GM23248 (cell line): Measurements from ENCODE around the gene ZNF816. TPM values are rescaled to one million over a fixed set of nuclear protein-coding genes. Genes with fewer than 3 reads are reported as not detected.
"Not testable (repeated sequence)": the region's sequence is repeated elsewhere in the genome, so short reads cannot be mapped to it uniquely, and the experiment has no call there.

Source experiments
- DNase-seq: peaks from one replicate; pipeline ENCODE4 v3.0.0-alpha.2; 2015
- H2AFZ ChIP-seq: fragments of 200-600 bp; sonication (generic); 2 replicates; pipeline ENCODE4 v1.6.1; 2016; ENCODE audit warnings: antibody characterized with exemption
- H3F3A ChIP-seq: fragments of 200-600 bp; sonication (generic); 2 replicates; pipeline ENCODE4 v1.6.1; 2016; ENCODE audit warnings: mild to moderate bottlenecking, antibody characterized with exemption, mixed run types; ENCODE audit not compliant: insufficient read depth
- H3K27ac ChIP-seq: fragments of 200-600 bp; sonication (generic); 2 replicates; pipeline ENCODE4 v1.5.1; 2016; ENCODE audit warnings: mild to moderate bottlenecking
- H3K27me3 ChIP-seq: fragments of 200-600 bp; sonication (generic); replicated peaks from 2 replicates; pipeline ENCODE4 v1.6.1; 2016; ENCODE audit warnings: mild to moderate bottlenecking; ENCODE audit not compliant: insufficient read depth
- H3K36me3 ChIP-seq: fragments of 200-600 bp; sonication (generic); 2 replicates; pipeline ENCODE4 v1.6.1; 2016; ENCODE audit warnings: low read depth, mild to moderate bottlenecking
- H3K4me1 ChIP-seq: fragments of 200-600 bp; sonication (generic); 2 replicates; pipeline ENCODE4 v1.6.1; 2016; ENCODE audit warnings: mild to moderate bottlenecking; ENCODE audit not compliant: insufficient read depth
- H3K4me2 ChIP-seq: fragments of 200-600 bp; sonication (generic); one replicate; pipeline ENCODE4 v1.6.1; 2016; ENCODE audit warnings: mild to moderate bottlenecking; ENCODE audit not compliant: unreplicated experiment
- H3K4me3 ChIP-seq: fragments of 200-600 bp; sonication (generic); 2 replicates; pipeline ENCODE4 v1.5.1; 2016; ENCODE audit warnings: mild to moderate bottlenecking
- H3K79me2 ChIP-seq: fragments of 200-600 bp; sonication (generic); 2 replicates; pipeline ENCODE4 v1.6.1; 2016; ENCODE audit warnings: mild to moderate bottlenecking; ENCODE audit not compliant: insufficient read depth
- H3K9ac ChIP-seq: fragments of 200-600 bp; sonication (generic); 2 replicates; pipeline ENCODE4 v1.6.1; 2016; ENCODE audit warnings: mild to moderate bottlenecking
- H3K9me2 ChIP-seq: fragments of 200-600 bp; sonication (generic); 2 replicates; pipeline ENCODE4 v1.6.1; 2016; ENCODE audit warnings: mixed run types, mild to moderate bottlenecking, moderate library complexity; ENCODE audit not compliant: insufficient read depth
- H3K9me3 ChIP-seq: fragments of 200-600 bp; sonication (generic); one replicate; pipeline ENCODE4 v1.6.1; 2017; ENCODE audit warnings: low read depth
- H4K20me1 ChIP-seq: fragments of 200-600 bp; sonication (generic); 2 replicates; pipeline ENCODE4 v1.6.0; 2016; ENCODE audit not compliant: insufficient read depth
- EZH2 ChIP-seq: fragments of 200-600 bp; sonication (generic); IDR thresholded peaks from 2 replicates; pipeline ENCODE4 v1.6.1; 2018; ENCODE audit warnings: antibody characterized with exemption, mild to moderate bottlenecking; ENCODE audit not compliant: insufficient read depth, poor library complexity, severe bottlenecking
- EZH2phosphoT487 ChIP-seq: fragments of 200-600 bp; sonication (generic); IDR thresholded peaks from 2 replicates; pipeline ENCODE4 v1.6.1; 2018; ENCODE audit warnings: antibody characterized with exemption, moderate library complexity, mild to moderate bottlenecking, low read depth; ENCODE audit not compliant: insufficient read depth
- WGBS, 2 experiments: methylation state at CpG; one replicate each; pipeline ENCODE4 v1.1.6; 2015 to 2017; ENCODE audit warnings: low lambda C conversion rate in 2 of 2, low coverage in 1 of 2; ENCODE audit errors: missing lambda C conversion rate in 2 of 2; 5-methylcytosine and 5-hydroxymethylcytosine counted together
- in situ Hi-C: fragments of 300-500 bp; cut with MboI; formaldehyde crosslinking; loops from 2 replicates; pipeline ENCODE4 v1.15.0; 2020
- polyA plus RNA-seq: library from polyadenylated mRNA; unstranded; fragments of >200 nt; fragmentation: Nextera tagmentation; extraction: Ambion mirVana; gene quantifications from 2 replicates; pipeline ENCODE4 v1.2.1, GENCODE V29; 2016
- total RNA-seq: library from RNA; depleted of rRNA; stranded (reverse); fragments of >200 nt; shearing (Covaris generic); gene quantifications from 2 replicates; pipeline ENCODE4 v1.2.3, GENCODE V29; 2014

ZNF816 gene
- total and polyA plus RNA-seq, 2 experiments from 2014 or later: 3.0 to 4.3 TPM

DNA sequence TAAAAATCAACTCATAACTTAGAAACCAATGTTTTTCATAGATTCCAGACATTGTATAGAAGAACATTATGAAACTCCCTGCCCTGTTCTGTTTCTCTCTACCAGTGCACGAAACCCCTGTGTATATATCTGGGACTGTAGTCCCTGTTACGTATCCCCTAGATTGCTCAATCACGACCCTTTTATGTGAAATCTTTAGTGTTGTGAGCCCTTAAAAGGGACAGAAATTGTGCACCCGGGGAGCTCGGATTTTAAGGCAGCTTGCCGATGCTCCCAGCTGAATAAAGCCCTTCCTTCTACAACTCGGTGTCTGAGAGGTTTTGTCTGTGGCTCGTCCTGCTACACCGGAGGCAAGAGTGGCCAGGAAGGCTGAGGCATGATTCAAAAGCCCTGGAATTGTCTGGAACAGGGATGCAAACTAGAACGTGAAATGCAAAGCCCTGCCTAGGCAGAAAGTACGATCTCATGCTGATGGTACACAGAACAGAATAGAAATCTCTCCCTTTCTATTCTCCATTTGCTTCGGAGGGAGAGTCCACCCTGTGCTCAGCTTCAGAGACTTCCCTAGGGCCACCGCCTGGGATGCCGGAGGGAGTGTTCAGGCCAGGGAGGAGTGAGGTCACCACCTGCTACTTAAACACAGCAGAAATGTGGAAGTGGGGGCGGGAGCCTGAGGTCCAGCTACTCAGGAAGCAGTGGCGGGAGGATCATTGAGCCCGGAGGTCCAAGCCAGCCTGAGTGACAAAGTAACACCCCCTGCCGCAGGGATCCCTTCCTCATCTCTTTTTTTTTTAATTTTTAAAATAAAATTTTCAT lies 38.7 kb downstream of the ZNF816 start:
- no peaks in the 10 kb centered on the region for H3K9me2 ChIP-seq
- peaks cover 15% of the 10 kb centered on the region; the same call in 1 of the 2 replicates for H3K4me1 ChIP-seq
- H3K27ac ChIP-seq: peak overlapping the region; percentile 86
- TF ChIP-seq EZH2 (no peak), EZH2phosphoT487 (no peak)
- H3K79me2 ChIP-seq: 0 out of 2 replicates have a peak, but pooled peaks cover 5% of the 10 kb centered on the region
- peak overlapping the region; percentile 100 for H2AFZ ChIP-seq
- peak overlapping the region; percentile 91 for H3K9ac ChIP-seq
- H3K27me3 ChIP-seq: no peaks in the 10 kb centered on the region
- peak overlapping the region; percentile 90 for H3K4me2 ChIP-seq
- WGBS, 2 experiments: 12 to 13% methylated on average over 18 of the region's 18 CpGs
- peaks cover 15% of the 10 kb centered on the region for H3F3A ChIP-seq
- no peaks in the 10 kb centered on the region for H4K20me1 ChIP-seq
- in situ Hi-C loops: no loop called here
- H3K36me3 ChIP-seq: peaks cover 6% of the 10 kb centered on the region; the same call in 1 of the 2 replicates
- no peaks in the 10 kb centered on the region for H3K9me3 ChIP-seq
- DNase-seq: peak; percentile 76
- H3K4me3 ChIP-seq: peak overlapping the region; percentile 87

DNA sequence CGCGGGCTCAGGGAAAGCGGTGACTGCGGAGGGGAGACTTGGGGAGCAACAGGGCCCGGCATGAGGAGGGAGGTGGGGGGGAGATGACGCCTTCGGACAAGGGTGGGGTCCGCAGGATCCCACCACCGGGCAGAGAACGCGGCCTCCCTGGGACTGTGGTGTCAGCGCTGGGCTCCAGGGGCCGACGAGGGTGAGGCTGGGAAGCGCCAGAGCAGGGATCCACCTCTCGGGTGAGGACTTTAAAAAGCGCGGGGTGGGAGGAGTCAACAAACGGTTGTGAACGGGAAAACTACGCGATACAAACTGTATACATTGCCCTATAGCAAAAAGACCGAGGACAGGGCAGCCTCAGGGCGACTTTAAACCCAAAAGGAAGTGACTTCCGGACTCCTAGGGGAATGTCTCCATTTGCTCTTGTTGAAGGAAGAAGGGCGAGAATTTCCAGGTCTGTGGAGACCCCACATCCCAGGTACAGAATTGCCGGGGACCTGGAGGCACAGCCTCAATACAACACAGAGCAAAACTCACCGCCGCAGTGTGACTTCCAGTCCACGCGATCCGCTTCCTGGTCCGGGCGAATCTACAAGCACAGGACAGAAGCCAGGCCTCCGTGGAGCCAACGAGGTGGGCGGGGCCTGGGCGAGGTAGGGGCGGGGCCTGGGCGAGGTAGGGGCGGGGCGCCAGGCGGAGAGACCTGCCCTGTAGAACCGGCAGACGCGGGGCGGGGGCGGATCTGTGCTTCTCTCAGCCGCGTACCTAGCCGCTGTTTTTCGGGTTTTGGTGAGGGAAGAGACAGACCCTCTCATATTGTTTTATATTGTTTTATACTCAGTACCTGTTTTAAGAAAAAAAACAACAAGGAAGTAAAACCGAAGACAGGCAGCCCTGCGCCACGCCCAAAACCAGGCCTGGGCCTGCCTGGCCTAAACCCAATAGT lies 39.6 kb downstream of the ZNF816 start, which contains the start of gene ZNF888:
ZNF888 (minus strand) TSS at position 588 of the 937 bp plus-strand sequence. CDS start 5,555 bp downstream, outside the sequence.
- peaks cover 15% of the 10 kb centered on the region; the same call in 1 of the 2 replicates for H3K4me1 ChIP-seq
- TF ChIP-seq EZH2 (no peak), EZH2phosphoT487 (no peak)
- H3K27ac ChIP-seq: peak within 1 kb of the TSS; percentile 86
- H3K9me2 ChIP-seq: no peaks in the 10 kb centered on the region
- peak; percentile 94 for DNase-seq
- H3K27me3 ChIP-seq: no peaks in the 10 kb centered on the region
- no peaks in the 10 kb centered on the region for H4K20me1 ChIP-seq
- peak within 1 kb of the TSS; percentile 90 for H3K4me2 ChIP-seq
- H3K9ac ChIP-seq: peak within 1 kb of the TSS; percentile 91
- 0 out of 2 replicates have a peak, but pooled peaks cover 5% of the 10 kb centered on the region for H3K79me2 ChIP-seq
- H3F3A ChIP-seq: peaks cover 15% of the 10 kb centered on the region
- 2 to 3% methylated on average over 42 to 48 of the region's 55 CpGs for WGBS, 2 experiments
- in situ Hi-C loops: no loop called here
- no peaks in the 10 kb centered on the region for H3K9me3 ChIP-seq
- no peaks in the 10 kb centered on the region for H3K36me3 ChIP-seq
- peak within 1 kb of the TSS; percentile 87 for H3K4me3 ChIP-seq
- peak within 1 kb of the TSS; percentile 100 for H2AFZ ChIP-seq

DNA sequence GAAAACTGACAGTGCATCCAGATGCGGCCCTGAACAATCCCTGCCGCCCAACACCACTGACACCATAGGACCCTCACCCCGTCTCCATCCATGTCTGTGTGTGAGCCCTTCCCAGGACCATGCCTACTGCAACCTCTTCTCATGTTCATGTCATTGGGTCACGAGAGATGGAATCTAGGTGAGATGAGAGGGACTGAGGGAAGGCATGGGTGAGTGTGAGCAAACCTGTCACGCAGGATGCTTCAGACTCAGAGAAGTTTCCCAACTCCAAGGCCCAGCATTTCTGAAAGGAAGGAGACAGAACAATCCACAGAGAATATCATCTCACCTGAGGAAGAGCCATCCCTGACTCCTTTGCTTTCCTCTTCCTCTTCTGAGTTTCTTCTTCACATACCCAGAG lies 45.1 kb downstream of the ZNF816 start:
- Histone ChIP-seq H3K79me2 (0 out of 2 replicates have a peak, but pooled peaks cover 5% of the 10 kb centered on the region), H3K9me3 (no peaks in the 10 kb centered on the region), H3K36me3 (no peaks in the 10 kb centered on the region), H3K9ac (no peak overlapping the region), H3K9me2 (no peaks in the 10 kb centered on the region), H3K27me3 (no peaks in the 10 kb centered on the region), H3F3A (no peaks in the 10 kb centered on the region), H4K20me1 (no peaks in the 10 kb centered on the region), H2AFZ (no peak overlapping the region), H3K27ac (no peak overlapping the region), H3K4me1 (no peaks in the 10 kb centered on the region), H3K4me2 (no peak overlapping the region), H3K4me3 (no peak overlapping the region)
- DNase-seq: no peak
- no peak for TF ChIP-seq EZH2
- no peak for TF ChIP-seq EZH2phosphoT487
- 94 to 97% methylated on average over 5 of the region's 5 CpGs for WGBS, 2 experiments
- in situ Hi-C loops: no loop called here

DNA sequence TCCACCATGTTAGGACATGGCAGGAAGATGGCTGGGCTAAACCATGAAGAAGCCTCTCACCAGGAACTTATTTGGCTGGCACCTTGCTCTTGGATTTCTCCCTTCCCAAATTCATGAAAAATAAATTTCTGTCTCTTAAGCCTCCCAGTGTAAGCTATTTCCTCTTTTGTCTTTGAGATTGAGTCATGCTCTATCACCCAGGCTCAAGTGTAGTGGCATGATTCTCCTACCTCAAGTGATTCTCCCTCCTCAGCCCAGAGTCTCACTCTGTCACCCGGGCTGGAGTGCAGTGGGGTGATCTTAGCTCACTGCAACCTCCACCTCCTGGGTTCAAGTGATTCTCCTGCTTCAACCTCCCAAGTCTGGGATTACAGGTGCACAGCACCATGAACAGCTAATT lies 52.0 kb downstream of the ZNF816 start:
- no peaks in the 10 kb centered on the region for H3K4me1 ChIP-seq
- no peak overlapping the region for H3K9ac ChIP-seq
- in situ Hi-C loops: no loop called here
- H3K9me3 ChIP-seq: no peaks in the 10 kb centered on the region
- H3F3A ChIP-seq: no peaks in the 10 kb centered on the region
- DNase-seq: no peak
- H3K27me3 ChIP-seq: no peaks in the 10 kb centered on the region
- no peak for TF ChIP-seq EZH2phosphoT487
- TF ChIP-seq EZH2: no peak
- H3K9me2 ChIP-seq: no peaks in the 10 kb centered on the region
- H3K27ac ChIP-seq: no peak overlapping the region
- no peak overlapping the region for H3K4me2 ChIP-seq
- H3K4me3 ChIP-seq: no peak overlapping the region
- H3K36me3 ChIP-seq: peaks cover 20% of the 10 kb centered on the region; the same call in 1 of the 2 replicates
- no peaks in the 10 kb centered on the region for H4K20me1 ChIP-seq
- no peaks in the 10 kb centered on the region for H3K79me2 ChIP-seq
- H2AFZ ChIP-seq: no peak overlapping the region
- 100% methylated on average over 1 of the region's 1 CpG for WGBS, 2 experiments

DNA sequence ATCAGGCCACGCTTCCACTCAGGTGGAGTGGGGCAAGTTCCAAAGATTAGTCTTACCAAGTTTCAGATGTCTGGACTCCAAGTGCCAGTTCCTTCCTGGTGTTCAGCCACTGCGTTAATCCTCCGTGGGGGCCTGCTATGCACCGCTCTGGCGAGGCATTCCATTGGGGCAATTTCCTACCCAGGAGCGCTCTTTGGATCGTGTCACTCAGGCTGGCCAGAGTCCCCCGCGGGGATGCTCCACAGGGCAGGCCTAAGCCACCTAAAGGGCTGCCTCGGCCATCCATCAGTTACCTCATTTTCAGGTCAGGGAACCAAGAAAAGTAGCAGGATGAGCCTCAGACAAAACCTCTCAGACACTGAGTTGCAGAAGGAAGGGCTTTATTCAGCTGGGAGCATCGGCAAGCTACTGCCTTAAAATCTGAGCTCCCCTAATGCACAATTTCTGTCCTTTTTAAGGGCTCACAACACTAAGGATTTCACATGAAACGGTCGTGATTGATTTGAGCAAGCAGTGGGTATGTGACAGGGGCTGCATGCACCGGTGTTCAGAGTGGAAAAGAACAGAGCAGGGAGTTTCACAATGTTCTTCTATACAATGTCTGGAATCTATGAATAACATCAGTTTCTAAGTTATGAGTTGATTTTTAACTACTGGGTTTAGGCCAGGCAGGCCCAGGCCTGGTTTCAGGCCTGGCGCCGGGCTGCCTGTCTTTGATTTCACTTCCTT lies 58.5 kb downstream of the ZNF816 start:
- H3K27me3 ChIP-seq, H2AFZ ChIP-seq, H3K9me3 ChIP-seq, H3K79me2 ChIP-seq, H3K4me2 ChIP-seq, DNase-seq, H3K4me3 ChIP-seq, H3K9me2 ChIP-seq, H3K4me1 ChIP-seq, H3K27ac ChIP-seq, in situ Hi-C loops, H4K20me1 ChIP-seq, H3K9ac ChIP-seq, H3F3A ChIP-seq: not testable (repeated sequence)
- 93 to 94% methylated on average over 15 to 16 of the region's 16 CpGs for WGBS, 2 experiments
- peaks cover 20% of the 10 kb centered on the region; the same call in 1 of the 2 replicates for H3K36me3 ChIP-seq
